ENCODE results near the gene KCNT2.

DNA sequence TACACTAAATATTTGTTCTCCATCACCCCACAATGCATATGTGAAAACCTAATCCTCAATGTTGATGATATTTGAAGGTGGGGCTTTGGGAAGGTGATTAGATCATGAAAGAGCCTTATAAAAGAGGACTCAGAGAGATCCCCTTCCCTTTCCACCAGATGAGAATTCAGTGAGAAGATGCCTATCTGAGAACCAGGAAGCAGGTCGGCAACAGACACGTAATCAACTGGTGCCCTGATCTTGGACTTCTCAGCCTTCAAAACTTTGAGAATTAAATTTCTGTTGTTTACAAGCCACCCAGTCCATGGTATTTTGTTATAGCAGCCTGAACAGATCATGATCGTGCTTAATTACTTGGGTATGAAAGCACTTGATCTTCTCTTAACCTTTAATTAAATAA lies 329.4 kb downstream of the KCNT2 start:
- TF ChIP-seq, protein P1, sequence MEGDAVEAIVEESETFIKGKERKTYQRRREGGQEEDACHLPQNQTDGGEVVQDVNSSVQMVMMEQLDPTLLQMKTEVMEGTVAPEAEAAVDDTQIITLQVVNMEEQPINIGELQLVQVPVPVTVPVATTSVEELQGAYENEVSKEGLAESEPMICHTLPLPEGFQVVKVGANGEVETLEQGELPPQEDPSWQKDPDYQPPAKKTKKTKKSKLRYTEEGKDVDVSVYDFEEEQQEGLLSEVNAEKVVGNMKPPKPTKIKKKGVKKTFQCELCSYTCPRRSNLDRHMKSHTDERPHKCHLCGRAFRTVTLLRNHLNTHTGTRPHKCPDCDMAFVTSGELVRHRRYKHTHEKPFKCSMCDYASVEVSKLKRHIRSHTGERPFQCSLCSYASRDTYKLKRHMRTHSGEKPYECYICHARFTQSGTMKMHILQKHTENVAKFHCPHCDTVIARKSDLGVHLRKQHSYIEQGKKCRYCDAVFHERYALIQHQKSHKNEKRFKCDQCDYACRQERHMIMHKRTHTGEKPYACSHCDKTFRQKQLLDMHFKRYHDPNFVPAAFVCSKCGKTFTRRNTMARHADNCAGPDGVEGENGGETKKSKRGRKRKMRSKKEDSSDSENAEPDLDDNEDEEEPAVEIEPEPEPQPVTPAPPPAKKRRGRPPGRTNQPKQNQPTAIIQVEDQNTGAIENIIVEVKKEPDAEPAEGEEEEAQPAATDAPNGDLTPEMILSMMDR (IDR thresholded peaks at IDR 0.05 in 8 of 11, conservative IDR thresholded peaks at IDR 0.05 in 3 of 11) = no peak
- TF ChIP-seq POLR2A (IDR thresholded peaks at IDR 0.05) (no peak), POLR2AphosphoS5 (IDR thresholded peaks at IDR 0.05) (no peak)

Data from spleen (tissue), 7 donors.